22Rv1 (cell line): Measurements from ENCODE around the gene RNF150.

Experiments
- H3K27ac ChIP-seq: fragments of 450-650 bp; 2 replicates; pipeline ENCODE4 v1.5.1; 2017
- ZFX ChIP-seq: fragments of 450-650 bp; IDR thresholded peaks from 2 replicates; pipeline ENCODE4 v1.6.1; 2017; ENCODE audit warnings: antibody characterized with exemption, borderline replicate concordance
- TF ChIP-seq, protein P1 (sequence below): fragments of 450-650 bp; IDR thresholded peaks from 2 replicates; pipeline ENCODE4 v1.5.1; 2017; ENCODE audit warnings: mild to moderate bottlenecking

RNF150 gene

DNA sequence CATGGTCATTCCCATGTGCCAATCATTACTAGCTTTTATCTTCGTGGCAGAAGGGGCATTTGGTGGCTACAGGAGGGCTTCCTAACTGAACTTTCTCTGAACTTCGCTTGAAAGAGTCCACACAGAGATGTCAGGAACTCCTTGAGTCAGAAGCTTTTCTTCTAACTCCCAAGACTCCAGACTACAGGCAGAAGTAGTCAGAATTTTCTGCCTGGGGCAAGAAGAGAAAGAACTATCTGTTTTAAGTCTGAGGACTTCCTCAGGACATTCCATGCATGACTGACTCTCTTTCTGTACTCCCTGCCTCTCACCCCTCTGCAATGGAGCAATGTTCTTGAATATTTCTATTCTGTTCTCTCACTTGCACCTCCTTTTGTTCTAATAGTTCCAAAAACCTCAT lies 206.6 kb downstream of the RNF150 start:
- no peak overlapping the region for H3K27ac ChIP-seq
- no peak for TF ChIP-seq ZFX
- TF ChIP-seq, protein P1, sequence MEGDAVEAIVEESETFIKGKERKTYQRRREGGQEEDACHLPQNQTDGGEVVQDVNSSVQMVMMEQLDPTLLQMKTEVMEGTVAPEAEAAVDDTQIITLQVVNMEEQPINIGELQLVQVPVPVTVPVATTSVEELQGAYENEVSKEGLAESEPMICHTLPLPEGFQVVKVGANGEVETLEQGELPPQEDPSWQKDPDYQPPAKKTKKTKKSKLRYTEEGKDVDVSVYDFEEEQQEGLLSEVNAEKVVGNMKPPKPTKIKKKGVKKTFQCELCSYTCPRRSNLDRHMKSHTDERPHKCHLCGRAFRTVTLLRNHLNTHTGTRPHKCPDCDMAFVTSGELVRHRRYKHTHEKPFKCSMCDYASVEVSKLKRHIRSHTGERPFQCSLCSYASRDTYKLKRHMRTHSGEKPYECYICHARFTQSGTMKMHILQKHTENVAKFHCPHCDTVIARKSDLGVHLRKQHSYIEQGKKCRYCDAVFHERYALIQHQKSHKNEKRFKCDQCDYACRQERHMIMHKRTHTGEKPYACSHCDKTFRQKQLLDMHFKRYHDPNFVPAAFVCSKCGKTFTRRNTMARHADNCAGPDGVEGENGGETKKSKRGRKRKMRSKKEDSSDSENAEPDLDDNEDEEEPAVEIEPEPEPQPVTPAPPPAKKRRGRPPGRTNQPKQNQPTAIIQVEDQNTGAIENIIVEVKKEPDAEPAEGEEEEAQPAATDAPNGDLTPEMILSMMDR = no peak

- TF ChIP-seq, protein P1 = no peak
- TF ChIP-seq ZFX = no peak
Measured at GRCh38 chr4:140925417-140925816, 207.9 kb downstream of the RNF150 start.

DNA sequence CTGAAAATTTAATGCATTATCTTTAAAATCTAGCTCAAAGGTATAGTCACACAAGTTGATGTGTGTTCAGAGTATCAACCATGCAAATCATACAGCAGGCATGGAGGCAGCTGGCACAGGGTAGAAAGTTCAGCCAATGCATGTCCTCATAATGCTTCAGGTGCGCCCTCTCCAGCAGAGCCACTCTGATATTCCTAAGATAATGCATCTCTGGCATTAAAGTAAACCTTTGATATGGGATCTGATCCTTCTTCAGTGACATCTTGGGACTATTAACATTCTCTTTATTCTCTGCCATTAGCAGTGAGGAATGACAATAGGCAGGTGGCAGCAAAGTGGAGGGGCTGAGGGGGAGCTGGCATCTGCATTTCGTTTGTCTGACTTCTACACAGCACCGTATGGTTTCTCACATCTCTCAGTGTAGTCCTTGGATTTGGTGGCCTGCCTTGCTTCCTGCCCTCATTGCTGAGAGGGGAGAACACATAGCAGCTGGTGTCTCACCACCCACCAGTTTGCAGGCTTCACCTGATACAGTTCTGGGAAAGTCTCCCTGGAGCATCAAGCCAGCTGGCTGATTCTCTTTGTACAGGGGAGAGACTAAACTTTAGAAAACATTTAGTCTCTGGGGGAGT lies 208.4 kb downstream of the RNF150 start:
- TF ChIP-seq ZFX = no peak
- TF ChIP-seq, protein P1 = no peak
- H3K27ac ChIP-seq = no peak overlapping the region

More at GRCh38 chr4:140925417-140925816, 207.9 kb downstream of the RNF150 start:
- H3K27ac ChIP-seq = no peak overlapping the region

DNA sequence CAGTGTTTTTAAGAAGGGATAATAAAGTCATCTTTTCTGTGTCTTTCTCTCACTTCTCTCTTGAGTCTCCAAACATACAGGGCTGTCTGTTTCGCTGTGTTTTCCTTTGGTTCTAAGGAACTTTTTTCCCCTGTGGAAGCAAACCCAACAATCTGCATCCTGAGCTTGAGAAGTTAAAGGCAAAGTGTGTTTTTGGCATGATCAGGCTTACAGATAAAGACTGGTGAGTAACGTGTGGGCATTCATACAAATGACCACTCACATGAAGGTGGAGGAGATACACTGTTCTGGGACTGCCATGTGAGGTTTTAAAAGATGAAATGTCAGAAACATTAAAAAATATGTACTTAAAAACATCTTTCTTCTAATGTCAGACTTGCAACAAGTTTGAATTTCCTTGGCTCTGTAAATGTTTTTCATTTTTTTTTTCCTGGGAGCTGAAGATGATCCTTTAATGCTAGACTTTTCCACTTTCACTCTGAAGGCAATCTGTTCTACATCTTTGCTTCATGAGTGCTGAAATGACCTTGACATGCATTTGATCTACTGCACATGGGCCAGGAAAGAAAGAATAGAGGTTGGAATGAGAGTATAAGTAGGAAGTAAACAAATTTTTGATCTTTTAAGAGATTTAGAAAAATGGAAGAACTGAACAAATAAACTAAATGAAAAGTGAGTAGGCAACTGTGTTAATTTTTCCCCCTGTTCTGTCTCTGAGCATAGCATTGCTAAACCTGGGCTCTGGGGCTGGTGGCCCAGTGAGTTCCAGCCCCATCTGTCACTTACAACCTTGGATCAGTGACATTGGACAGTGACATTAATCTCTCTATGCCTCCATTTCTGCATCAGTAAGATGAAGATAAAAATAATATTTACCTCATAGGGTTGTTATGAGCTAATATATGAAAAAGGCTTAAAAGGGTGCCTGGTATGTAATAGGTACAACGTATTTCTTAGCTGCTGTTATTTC lies 226.0 kb downstream of the RNF150 start:
- TF ChIP-seq, protein P1 = no peak
- TF ChIP-seq ZFX = no peak
- H3K27ac ChIP-seq = no peak overlapping the region

DNA sequence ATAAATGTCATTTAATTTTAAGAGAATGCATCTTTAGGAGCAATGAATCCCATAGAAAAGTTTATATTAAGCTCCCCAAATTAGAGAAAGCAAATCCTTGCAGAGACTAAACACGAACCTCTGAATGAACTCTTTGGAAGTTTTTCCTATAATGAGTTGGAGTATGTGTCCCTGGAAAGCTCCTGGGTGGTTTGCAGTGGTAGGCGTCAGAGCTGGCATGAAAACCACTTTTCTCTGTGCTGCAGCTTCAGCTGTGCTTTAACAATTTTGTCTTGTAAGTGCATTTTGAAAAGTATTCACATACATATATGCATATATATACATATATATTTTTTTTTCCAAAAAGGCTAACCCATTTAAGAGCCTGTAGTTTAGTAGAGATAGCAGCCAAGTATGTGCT lies 228.4 kb downstream of the RNF150 start:
- H3K27ac ChIP-seq = no peak overlapping the region
- no peak for TF ChIP-seq ZFX
- TF ChIP-seq, protein P1 = no peak

- TF ChIP-seq, protein P1 = no peak
- no peak for TF ChIP-seq ZFX
Measured at GRCh38 chr4:140903522-140904475, 229.5 kb downstream of the RNF150 start.

More at GRCh38 chr4:140903522-140904475, 229.5 kb downstream of the RNF150 start:
- no peak overlapping the region for H3K27ac ChIP-seq
